Gastroesophageal sphincter (tissue), 3 donors: Measurements from ENCODE around the gene NRG2.

Source experiments
- CTCF ChIP-seq, 4 experiments: fragments of 200-600 bp in 2 of 4; fragments of 450-650 bp in 2 of 4; sonication (generic) in 1 of 4; IDR thresholded peaks; one replicate each; pipeline ENCODE4 v1.5.1; 2017 to 2019; ENCODE audit warnings: antibody characterized with exemption in 4 of 4, mild to moderate bottlenecking in 2 of 4, moderate library complexity in 2 of 4
- EP300 ChIP-seq: sonication (generic); formaldehyde crosslinking; IDR thresholded peaks from one replicate; pipeline ENCODE4 v1.6.1; 2017; ENCODE audit warnings: antibody characterized with exemption, mild to moderate bottlenecking
- POLR2A ChIP-seq, 2 donors: fragments of 450-650 bp; IDR thresholded peaks; one replicate each; pipeline ENCODE4 v1.6.1; 2017; ENCODE audit warnings: antibody characterized with exemption in 2 of 2, mild to moderate bottlenecking in 2 of 2, moderate library complexity in 1 of 2
- POLR2AphosphoS5 ChIP-seq: sonication (generic); formaldehyde crosslinking; IDR thresholded peaks from one replicate; pipeline ENCODE4 v1.6.1; 2017; ENCODE audit warnings: antibody characterized with exemption

GRCh38 chr5:139829471-139829870 lies 213.6 kb downstream of the NRG2 start:
- no peak for TF ChIP-seq POLR2AphosphoS5
- TF ChIP-seq CTCF (IDR thresholded peaks at IDR 0.05), result no peak
- no peak for TF ChIP-seq EP300
- TF ChIP-seq POLR2A (IDR thresholded peaks at IDR 0.05), result no peak
